ENCODE results near the gene MZT2A.
"Not testable (repeated sequence)": the region's sequence is repeated elsewhere in the genome, so short reads cannot be mapped to it uniquely, and the experiment has no call there.

Gene MZT2A, protein sequence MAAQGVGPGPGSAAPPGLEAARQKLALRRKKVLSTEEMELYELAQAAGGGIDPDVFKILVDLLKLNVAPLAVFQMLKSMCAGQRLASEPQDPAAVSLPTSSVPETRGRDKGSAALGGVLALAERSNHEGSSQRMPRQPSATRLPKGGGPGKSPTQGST

DNA sequence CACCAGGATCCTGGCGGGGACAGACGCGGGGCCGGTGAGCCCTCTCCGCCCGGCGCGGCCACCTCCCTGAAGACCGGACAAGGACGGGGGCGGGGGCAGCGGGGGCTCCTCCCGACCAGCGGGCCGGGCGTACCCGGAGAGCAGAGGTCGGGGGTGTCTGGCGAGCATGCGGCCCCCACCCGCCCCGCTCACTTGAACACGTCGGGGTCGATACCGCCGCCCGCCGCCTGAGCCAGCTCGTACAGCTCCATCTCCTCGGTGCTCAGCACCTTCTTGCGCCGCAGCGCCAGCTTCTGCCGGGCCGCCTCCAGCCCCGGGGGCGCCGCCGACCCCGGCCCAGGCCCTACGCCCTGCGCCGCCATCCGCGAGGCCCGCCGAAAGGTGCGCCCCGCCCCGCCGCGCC is at the start of gene MZT2A:
MZT2A (minus strand) TSS at position 383 of the 403 bp plus-strand sequence; CDS start at position 362, 21 bp downstream.
- not testable (repeated sequence) for DNase-seq

DNA sequence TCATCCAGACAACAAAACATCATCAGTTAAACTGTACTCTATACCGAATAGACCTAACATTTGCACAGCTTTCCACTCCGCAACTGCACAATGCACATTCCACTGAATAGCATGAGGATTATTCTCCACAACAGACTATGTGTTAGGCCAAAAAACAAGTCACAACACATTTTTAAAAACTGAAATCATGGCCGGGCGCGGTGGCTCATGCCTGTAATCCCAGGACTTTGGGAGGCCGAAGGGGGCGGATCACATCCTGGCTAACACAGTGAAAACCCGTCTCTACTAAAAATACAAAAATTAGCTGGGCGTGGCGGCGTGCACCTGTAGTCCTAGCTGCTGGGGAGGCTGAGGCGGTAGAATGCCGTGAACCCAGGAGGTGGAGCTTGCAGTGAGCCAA is 46.7 kb upstream of the MZT2A start:
- DNase-seq, result not testable (repeated sequence)

DNA sequence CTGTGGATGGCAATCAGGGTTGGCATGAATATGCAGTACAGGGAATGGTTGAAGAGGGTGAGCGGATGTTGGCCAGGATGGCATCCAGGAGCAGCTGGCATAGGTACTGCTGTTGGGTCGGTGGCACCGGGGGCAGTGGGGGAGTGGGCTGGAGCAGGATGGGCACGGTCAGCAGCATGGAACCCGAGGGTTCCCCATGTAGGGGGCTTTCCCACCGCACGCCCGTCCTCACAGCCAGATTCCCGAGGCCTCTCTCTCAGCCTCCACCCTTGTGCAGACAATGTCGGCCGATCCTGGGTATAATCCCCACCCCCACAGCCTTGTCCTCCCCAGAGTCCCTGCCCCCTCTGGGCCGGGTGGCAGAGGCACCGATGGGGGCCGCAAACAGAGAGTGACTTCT is 44.6 kb upstream of the MZT2A start:
- not testable (repeated sequence) for DNase-seq

- not testable (repeated sequence) for DNase-seq
Observed at GRCh38 chr2:131535951-131536826, 44.0 kb upstream of the MZT2A start.

GRCh38 chr2:131535526-131535925 is 43.3 kb upstream of the MZT2A start:
- DNase-seq, result no peak

DNA sequence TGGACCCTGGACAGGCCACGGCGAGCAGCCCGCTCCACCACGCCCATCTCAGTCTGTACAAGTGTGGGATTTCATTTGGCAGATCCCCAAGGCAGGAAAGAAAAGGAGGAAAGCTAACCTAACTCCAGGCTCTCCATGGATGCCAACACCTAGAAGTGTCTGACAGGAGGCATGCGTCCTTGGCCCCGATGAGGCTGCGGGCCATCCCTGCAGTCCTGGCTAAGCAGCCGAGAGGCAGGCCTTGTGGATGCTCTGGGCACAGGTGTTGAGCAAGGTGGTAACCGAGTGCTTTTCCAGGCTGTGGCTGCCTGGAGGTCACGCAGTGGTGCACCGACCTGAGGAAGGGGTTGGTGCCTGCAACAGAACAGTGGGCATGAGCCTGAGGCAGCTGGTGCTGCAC is 42.8 kb upstream of the MZT2A start:
- DNase-seq, result not testable (repeated sequence)

DNA sequence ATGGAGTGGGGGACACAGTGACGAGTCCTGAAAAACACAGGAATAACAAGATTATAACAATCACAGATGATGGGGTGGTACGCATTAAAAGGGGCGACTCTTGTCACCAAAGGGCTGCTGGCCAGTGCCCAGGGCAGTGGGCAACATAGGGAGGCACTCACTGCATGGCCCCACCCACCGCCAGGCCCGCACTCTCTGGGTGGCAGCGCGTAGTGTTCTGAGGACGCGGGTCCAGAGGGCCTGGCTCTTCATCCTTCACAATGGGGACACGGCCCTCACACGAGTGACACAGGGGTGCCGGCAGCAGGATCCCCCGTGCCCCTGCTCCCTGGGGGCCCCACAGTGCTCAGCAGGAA is 42.1 kb upstream of the MZT2A start:
- not testable (repeated sequence) for DNase-seq

DNA sequence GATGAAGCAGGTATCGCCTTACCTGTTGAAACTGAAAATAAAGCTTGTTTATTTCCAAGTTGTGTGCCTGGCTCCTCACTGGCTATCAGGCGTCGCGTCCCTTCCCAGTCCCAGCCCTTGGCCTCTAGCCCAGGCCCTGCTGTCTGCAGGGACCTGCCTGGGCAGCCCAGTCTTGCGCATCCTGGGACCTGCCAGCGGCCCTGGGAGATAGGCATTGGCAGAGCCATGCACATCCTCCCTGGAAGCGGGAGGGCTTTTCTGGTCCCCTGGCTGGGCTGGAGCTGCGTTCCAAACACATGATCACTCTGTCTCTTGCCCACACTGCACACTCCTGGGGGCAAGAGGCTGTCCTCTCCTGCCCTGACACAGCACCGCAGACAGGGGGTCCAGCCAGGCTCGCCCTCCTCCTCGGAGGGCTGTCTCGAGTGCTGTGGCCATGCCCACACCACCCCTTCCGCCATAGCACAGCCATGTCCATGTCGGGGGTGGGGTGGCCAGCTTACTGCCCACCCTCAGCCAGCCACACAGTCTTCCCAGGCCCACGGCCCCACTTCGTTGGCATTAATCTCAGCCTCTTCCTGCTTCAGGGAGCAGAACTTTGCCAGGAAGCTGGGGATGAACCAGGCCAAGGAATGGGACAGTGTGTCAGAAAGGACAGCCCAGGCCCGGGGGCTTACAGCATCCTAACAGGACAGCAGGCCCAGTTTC is 41.6 kb upstream of the MZT2A start:
- not testable (repeated sequence) for DNase-seq

GRCh38 chr2:131532723-131533608 is 40.8 kb upstream of the MZT2A start:
- not testable (repeated sequence) for DNase-seq

DNA sequence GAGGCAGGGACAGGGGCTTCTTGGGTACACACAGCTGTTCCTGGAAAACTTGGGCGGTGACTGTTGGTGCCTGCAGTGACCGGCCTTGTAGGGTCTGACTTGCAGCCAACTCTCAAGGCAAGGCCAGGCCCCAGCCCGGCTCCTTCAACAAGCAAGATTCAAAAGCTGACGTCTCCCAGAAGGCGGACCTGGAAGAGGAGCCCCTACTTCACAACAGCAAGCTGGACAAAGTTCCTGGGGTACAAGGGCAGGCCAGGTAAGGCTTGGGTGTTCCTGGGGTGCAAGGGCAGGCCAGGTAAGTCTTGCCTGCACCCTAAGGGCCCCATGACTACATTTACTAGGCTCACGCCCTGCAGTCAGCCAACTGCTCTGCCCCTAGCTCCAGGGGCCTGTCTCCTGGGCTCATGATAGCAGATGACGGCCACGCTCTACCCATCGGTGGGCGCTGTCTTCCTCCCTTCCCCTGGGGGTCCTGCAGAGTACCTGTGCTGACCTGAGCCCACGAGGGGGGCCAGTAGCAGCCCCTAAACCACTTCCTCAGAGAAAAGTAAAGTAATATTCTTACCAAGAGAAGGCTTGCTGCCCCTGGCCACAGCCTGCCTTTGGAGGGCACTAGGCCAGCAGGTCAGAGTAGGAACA is 39.5 kb upstream of the MZT2A start:
- not testable (repeated sequence) for DNase-seq

GRCh38 chr2:131530626-131531344 is 38.6 kb upstream of the MZT2A start:
- not testable (repeated sequence) for DNase-seq

GRCh38 chr2:131529864-131530445 is 37.8 kb upstream of the MZT2A start:
- DNase-seq, result not testable (repeated sequence)

GRCh38 chr2:131528981-131529863 is 37.0 kb upstream of the MZT2A start:
- not testable (repeated sequence) for DNase-seq

DNA sequence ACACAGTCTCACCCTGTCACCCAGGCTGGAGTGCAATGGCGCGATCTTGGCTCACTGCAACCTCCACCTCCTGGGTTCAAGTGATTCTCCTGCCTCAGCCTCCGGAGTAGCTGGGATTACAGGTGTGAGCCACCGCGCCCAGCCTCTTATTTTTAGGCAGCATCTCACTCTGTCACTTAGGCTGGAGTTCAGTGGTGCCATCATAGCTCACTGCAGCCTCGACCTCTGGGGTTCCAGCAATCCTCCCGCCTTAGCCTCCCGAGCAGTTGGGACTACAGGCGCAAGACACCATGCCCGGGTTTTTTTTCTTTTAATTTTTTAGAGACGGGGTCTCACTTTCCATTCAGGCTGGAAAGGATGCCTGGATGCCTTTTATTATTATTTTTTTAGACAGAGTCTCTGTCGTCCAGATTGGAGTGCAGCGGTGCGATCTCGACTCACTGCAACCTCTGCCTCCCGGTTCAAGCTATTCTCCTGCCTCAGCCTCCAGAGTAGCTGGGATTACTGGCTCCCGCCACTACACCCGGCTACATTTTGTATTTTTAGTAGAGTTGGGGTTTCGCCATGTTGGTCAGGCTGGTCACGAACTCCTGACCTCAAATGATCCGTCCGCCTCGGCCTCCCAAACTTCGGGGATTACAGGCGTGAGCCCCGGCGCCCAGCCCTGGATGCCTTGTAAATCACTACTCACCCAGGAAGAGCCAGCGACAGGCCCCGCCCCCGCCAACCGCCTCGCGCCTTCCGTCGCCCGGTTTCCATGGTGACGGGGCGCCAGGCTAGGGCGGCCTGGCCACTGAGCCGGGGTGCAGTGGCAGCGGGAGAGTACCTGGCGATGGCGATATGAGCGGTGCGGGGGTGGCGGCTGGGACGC is 35.2 kb upstream of the MZT2A start, which contains the start of gene CCDC74A:
CCDC74A (plus strand) TSS at position 758 of the 871 bp plus-strand sequence; CDS start at position 841, 83 bp downstream.
- not testable (repeated sequence) for DNase-seq

DNA sequence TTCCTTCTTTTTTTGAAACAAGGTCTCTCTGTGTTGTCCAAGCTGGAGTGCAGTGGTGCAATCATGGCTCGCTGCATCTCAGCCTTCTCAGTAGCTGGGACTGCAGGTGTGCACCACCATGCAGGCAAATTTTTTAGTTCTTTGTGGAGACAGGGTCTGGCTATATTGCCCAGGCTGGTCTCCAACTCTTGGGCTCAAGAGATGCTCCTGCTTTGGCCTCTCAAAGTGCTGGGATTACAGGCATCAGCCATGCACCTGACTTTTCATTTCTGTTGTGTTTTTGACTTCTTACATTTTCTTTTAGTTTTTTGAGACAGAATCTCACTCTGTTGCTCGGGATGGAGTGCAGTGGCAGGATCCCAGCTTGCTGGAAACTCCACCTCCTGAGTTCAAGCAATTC is 33.1 kb upstream of the MZT2A start:
- not testable (repeated sequence) for DNase-seq

DNA sequence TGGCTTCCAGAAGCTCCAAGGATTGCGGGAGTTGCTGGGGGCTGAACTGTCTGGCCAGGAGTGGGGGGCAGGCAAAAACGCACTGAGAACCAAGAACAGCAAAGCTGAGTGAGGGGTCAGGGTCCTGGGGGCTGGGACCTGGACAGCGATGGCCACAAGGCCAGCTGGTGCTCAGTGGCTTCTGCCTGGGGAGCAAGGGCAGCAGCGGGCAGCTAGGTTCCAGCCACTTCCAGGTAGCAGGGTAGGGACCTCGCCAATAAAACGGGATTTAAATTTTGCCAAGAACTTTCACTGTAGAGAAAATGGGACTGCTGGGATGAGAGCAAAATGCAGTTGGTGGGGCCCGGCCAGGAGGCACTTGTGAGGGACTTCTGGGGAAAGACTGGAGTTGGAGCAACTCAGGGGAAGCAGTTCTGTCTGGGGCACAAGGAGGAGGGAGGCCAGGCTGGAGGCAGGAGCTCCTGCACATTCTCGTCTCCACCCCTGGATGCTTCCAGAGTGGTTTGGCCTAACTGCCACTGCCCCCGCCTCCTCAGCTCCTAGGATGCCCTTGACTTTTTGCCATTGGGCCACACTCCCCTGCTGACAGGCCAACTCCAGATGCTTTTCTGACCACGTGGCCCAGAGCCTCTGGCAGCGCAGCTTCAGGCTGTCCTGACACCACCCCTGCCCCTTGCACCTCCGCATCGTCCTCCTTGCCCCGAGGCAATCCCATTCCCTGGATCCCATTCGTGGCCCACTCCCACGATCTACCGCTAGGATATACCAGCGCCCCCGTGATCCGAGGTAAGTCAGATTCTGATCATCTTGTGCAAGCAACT is 30.0 kb upstream of the MZT2A start:
- no peak for DNase-seq

- not testable (repeated sequence) for DNase-seq
Observed at GRCh38 chr2:131521524-131521923, 29.3 kb upstream of the MZT2A start.

DNA sequence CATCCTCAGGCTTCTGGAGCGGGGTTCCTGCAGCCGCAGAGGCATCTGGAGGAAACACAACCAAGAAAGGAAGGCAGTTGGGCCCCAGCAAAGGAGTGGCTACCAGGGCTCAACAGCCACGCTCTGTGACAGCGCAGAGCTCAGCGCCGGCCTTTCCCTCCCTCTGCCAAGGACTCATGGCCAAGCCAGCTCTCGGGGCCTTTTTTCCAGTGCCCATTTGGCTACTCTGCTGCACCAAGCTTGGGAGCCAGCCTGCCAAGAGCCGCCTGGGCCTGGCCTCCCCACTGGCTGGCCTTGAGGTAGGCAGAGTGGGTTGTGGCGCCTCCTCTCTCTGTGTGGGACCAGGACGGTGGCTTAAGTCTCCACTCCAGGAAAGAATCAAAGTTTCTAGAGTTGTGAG is 28.3 kb upstream of the MZT2A start:
- no peak for DNase-seq

Measured in cortex of kidney (tissue), 1 donor.